ENCODE measurements around the gene DAB1. TPM values are rescaled to one million over a fixed set of nuclear protein-coding genes. Genes with fewer than 3 reads are reported as not detected.

Gene DAB1
- polyA plus RNA-seq, 3 donors = 6.5 to 7.3 (median 7.2) TPM

- no peak for DNase-seq
Observed at GRCh38 chr1:57079454-57080157, 344.3 kb downstream of the DAB1 start.

DNA sequence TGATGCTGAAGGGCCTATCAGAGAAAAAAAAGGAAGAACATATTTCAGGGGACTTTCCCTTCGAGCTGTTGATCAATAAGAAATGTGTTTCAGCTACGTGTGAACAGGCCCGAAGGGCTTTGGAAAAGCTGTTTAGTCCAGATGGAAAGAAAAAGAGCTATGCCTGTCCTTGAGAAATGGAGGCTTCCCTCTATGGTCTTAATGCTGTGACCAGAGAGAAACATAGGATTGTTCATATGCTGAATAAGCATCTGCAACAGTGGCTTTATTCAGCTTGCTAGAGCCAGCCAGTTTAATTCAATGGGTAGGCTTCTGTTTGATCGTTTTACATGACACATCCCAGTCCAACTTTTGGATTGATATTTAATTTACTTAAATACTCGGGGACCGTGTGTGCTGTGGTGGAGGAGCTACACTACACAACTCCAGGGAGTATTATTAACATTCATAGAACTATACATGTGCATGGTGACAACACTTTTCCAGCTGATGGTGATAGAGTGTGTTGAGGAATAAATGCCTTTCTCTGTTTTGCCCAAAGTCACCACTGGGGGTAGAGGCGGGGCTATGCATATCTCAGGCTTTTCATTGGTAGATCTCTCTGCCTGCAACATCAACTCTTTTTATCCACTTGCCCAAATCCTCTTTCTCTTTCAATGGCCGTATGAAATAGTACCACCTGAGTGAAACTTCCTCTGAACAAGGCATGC lies 351.3 kb downstream of the DAB1 start:
- DNase-seq = no peak

DNA sequence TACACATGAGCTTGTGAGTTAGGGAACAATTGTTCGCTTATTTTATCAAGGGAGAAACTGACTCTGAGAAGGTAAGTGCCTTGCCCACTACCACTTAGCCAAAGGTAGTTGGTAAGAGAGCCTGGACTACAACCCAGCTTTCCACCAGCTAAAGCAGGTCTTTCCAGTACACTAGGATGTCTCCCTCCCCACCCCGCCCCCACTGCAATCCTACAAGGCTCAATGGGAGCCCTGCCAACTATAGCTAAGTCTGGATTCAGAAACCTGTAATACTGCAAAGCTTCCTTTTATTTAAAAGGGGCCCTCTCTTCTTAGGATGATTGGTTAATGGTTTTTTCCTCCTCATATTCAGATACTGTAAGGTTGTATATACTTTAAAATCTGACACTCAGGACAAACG lies 356.0 kb downstream of the DAB1 start:
- peak; percentile 30 for DNase-seq

GRCh38 chr1:57066980-57067610 lies 356.8 kb downstream of the DAB1 start:
- no peak for DNase-seq

DNA sequence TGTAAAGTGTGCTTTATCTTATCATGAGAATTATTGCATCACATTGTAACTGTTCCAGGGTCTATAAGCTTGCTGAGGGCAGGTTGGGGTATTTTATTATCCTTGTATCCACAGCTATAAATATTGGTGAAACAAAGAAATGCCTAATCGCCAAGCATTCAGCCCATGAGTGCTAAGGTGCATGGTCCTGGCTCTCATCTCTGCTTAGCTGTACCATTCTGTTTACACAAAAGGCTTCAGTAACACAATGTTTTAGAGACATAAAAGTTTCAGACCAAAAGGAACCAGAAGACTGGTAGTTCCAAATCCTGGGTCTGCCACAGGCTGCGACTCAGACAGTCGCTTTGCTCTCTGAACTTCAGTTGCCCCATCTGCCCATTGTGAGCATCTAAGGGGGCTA lies 358.4 kb downstream of the DAB1 start:
- DNase-seq = no peak

DNA sequence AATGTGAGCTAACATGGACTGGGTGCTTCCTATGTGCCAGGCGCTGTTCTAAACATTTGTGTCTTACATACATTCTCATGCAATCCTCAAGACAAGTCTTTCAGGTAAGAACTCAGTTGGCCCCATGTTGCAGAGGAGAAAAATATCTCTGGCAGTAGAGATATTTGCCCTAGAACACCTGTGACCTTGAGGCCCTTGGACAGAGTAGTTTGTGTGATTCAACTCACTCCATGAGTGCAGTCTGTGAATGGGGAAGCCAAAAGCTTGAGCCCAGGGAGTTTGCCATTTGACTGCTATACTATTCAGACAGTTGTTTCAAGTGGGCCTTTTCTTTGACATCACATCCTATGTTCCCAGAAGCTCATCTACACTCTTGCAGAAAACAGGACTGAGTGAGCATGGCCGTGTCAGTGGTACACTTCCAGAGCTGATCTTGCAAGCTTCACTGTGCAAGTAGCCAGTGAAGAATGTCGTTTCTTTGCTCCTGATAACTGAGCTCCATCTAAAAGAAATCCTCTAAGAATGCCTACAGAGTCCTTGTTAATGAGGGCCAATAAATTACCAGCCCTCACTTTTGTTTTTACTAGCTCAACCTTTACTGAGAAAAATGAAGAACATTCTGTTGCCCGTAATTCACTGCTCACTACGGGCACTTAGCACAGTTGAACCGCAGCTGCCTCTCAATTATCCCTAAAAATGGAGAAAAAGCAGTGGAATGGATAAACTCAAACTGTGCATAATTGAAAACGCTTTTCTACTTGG lies 359.3 kb downstream of the DAB1 start:
- peak; percentile 59 for DNase-seq

- no peak for DNase-seq
Observed at GRCh38 chr1:57063406-57064125, 360.3 kb downstream of the DAB1 start.

DNA sequence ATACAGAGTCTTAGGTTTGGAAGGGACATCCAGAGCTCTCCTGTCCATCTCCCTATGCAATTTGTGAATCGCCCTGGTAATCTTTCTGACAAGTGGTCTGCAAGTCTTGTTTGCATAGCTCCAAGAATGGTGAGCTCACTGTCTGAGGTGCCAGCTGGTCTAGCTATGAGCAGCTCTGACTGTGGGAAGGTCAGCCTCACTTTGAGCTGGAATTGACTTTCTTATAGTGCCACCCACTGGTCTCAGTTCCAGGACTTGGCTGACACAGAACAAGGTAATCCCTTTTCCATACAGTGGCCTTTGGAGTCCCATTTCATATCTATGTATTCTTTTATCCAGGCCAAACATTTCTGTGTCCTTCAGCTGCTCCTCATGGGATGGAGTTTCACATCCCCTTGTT lies 362.5 kb downstream of the DAB1 start:
- no peak for DNase-seq

DNA sequence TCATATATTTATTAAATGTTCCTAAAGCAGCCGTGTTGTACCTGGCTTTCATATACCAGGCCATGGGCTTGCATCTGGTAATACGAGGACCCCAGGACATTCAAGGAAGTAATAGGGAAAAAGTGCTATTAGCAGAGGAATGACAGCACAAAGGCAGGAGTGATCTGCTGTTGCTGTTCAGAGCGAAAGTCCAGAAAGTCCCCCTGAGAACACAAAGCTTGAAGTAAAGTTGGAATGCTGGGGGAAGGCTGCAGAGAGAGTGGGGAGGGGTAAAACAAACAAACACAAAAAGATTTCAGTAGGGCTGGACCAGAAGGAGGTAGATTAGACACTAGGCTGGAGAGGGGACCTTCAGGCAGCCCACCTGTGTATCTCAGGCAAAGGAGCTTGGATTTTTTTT lies 363.4 kb downstream of the DAB1 start:
- no peak for DNase-seq

- no peak for DNase-seq
Observed at GRCh38 chr1:57058652-57059501, 365.0 kb downstream of the DAB1 start.

- DNase-seq = no peak
Observed at GRCh38 chr1:57048856-57049255, 375.0 kb downstream of the DAB1 start.

DNA sequence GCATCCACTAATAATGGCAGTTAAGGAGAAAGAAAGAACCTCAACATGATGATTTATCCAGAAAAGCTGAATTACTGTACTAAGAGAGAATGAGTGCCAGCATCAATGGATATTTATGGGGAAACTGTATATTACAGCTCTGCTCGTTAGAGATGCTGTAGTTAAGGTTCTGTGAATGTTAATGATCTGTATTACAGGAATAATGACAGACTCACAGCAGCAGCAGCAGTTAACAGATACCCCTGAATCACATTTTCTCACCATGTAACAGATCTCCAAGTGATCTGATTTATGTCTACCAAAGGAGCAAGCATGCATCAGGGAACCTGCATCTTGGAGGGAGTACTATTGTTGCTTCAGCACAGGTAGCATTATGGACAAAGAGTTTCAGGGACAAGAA lies 377.4 kb downstream of the DAB1 start:
- DNase-seq = no peak

- DNase-seq = no peak
Observed at GRCh38 chr1:57041901-57042300, 382.0 kb downstream of the DAB1 start.

GRCh38 chr1:57040811-57041210 lies 383.0 kb downstream of the DAB1 start:
- no peak for DNase-seq

- DNase-seq = no peak
Observed at GRCh38 chr1:57036641-57037579, 386.9 kb downstream of the DAB1 start.

DNA sequence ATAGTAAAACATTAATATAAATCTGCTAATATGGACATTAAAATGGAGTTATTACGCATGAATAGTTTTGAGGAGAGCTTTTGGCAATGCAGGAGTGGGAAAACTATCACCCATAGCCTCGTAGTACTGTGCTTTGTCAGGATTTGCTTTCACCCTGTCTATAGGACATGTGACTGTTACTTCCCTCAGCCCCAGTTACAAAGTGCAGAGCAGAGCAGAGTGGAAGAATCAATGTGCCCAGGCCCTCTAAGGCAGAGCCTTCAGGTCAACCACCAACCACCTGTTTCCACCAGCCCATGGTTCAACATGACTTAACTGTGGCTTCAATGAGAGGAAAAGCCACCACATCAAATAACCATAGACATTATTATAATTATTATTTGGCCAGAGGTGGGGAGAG lies 389.1 kb downstream of the DAB1 start:
- DNase-seq = no peak

- DNase-seq = no peak
Observed at GRCh38 chr1:57033222-57034001, 390.4 kb downstream of the DAB1 start.

DNA sequence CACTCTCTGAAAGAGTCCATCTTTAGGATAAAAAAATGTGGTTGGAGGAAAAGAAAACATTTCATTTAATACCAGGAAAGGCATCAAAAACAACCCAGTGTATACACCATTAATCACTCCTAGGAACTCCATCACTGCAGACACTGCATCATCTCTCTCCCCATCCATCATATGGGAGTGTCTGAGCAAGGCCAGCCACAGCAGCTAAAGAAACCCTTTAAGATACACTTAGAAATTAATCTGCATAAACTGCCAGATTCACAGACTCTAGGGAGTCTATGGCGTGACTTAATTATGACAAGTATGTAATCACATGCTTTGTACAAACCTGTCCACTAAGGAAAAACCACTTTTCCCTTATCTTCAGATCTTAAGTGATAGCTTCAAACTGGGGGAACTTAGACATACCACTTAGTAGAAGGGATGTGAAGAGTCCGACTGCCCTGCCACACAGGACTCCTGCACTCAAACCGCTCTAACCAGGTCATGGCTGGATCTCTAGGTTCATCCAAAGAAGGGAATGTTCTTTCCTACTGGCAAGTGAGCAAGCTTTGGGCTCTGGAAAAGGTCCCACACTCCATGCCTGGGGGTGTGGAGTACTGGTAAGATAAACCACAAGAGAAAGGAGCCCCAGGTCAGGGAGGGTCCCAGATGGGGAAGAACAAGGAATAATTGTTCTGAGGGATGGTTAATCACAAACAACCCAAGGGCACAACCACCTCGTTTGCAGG lies 397.1 kb downstream of the DAB1 start:
- no peak for DNase-seq
